GM19099 (cell line): ENCODE measurements around the gene ALDH7A1.

Experiments used
- POLR2A ChIP-seq: IDR thresholded peaks from 3 replicates; pipeline ENCODE4 v1.6.1; 2011; ENCODE audit warnings: low read depth; ENCODE audit not compliant: insufficient read length; ENCODE audit errors: extremely low read depth

The ALDH7A1 gene

DNA sequence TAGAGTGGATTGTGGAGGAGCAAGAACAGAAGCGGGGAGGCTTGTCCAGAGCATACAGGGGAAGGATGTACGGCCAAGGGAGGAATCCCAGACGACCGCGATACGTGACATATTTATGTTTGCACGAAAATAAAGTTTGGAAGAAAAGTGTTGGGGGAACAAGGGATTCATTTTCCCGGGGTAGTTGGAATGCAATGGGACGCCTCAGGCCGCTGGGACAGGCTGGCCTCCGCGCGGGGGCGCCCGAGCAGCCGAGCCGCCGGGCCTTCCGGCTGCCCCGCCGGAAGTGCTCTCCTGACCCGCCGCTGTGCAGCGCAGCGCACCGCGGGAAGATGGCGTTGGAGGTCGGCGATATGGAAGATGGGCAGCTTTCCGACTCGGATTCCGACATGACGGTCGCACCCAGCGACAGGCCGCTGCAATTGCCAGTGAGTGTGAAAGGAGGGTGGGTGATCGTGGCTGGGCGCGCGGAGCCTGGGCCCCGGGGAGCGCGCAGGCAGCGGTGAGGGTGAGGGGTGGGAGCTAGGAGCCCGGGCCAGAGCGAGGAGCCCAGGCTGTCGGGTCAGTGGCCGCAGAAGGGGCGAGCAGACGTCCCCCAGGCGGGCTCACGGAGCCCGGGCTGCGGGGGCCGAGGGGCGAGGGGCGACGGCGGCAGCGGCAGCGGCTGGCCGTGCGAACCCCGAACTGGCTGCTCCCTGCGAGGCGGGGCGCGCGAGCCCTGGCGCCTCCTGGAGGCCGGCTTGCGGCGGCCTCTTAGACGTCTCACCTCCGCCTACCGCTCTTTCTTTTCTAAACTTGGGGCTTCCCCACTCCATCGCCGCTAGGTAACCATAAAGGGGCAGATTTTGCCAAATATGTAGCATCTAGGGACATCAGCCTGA is 5.9 kb upstream of the ALDH7A1 start, which contains the start of gene PHAX:
TSS of gene PHAX (plus strand) at position 317 of the 881 bp plus-strand sequence. CDS start at position 333, 16 bp downstream.
- TF ChIP-seq POLR2A: peak; percentile 85

DNA sequence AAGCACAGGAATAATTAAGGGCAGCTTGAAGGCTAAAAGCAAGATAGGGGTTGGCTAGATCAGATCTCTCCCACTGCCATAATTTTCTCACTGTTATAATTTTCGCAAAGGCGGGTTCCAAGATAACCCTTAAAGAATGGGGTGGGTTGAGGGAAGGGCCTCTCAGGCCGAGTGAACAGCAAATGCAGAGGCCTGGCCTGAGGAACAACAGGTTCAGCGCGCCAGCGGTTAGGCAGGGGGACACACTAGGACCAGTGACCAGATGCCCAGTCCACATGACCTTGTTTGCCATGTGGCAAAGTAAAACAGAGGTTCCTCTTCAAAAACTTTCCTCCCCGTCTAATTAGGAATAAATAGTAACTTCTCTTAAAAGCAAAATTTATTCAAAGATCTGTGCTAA is 4.5 kb upstream of the ALDH7A1 start:
- TF ChIP-seq POLR2A: no peak

DNA sequence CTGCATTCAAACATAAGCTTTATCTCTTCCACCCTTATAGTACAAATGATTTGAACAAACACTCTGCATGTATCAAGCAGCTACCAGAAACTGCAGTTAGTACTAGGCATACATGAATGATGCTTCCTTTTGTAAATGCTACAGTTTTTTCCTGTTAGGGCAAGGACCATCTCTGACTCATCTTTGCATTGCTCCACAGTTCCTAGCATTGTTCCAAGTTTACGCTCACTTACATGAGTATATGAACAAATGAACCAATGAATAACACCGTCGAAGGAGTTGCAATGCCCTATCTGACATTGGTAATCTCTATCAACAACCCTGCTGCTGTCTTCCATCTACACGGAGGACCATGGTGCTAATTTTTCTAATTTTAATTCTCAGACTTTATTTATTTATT is 2.1 kb upstream of the ALDH7A1 start:
- TF ChIP-seq POLR2A: no peak

DNA sequence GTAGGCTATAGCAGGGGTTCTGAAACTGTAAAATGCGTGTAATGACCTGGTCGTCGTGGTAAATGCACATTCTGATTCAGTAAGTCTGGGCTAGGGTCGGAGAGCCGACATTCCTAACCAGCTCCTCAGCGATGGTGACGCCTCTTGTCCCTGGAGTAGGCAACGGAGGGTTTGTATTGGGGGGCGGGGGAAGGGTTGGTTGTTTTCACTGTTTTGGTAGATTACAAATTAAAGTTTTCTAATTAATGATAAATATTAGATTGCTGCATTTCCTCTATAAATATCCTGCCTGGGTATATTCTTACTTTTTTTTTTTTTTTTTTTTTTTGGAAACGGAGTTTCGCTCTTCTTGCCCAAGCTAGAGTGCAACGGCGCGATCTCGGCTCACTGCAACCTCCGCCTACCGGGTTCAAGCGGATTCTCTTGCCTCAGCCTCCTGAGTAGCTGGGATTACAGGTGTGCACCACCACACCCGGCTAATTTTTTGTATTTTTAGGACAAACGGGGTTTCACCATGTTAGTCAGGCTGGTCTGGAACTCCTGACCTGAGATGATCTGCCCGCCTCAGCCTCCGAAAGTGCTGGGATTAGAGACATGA is 566 bp upstream of the ALDH7A1 start:
- TF ChIP-seq POLR2A: no peak

DNA sequence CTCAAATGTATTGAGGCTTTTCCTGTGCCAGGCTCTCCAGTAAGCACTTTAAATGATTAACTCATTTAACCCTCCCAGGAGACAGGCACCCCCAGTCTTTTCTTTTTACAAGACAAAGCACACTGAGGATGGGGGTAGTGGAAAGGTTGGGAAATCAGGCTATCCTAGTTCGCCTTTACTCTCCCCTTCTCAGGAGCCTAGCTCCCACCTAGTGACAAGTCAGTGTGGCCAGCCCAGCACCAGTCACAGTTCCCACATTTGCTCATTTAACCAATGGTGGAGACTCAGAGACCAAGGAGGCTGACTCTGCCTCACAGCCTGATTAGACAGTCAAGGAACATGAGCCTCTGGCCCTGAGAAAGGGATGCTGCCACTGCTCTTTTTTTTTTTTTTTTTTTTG is 3.5 kb downstream of the ALDH7A1 start:
- no peak for TF ChIP-seq POLR2A

DNA sequence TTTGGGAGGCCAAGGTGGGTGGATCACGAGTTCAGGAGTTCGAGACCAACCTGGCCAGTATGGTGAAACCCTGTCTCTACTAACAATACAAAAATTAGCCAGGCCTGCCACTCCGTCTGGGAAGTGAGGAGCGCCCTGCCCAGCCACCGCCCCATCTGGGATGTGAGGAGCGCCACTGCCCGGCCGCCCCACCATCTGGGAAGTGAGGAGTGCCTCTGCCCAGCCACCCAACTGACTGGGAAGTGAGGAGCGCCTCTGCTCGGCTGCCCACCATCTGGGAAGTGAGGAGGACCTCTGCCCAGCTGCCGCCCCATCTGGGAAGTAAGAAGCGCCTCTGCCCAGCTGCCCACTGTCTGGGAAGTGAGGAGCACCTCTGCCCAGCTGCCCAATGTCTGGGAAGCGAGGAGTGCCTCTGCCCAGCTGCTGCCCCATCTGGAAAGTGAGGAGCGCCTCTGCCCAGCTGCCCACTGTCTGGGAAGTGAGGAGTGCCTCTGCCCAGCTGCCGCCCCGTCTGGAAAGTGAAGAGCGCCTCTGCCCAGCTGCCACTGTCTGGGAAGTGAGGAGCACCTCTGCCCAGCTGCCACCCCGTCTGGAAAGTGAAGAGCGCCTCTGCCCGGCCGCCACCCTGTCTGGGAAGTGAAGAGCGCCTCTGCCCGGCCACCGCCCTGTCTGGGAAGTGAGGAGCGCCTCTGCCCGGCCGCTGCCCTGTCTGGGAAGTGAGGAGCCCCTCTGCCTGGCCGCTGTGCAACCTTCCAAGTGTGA is 5.3 kb downstream of the ALDH7A1 start:
- no peak for TF ChIP-seq POLR2A

DNA sequence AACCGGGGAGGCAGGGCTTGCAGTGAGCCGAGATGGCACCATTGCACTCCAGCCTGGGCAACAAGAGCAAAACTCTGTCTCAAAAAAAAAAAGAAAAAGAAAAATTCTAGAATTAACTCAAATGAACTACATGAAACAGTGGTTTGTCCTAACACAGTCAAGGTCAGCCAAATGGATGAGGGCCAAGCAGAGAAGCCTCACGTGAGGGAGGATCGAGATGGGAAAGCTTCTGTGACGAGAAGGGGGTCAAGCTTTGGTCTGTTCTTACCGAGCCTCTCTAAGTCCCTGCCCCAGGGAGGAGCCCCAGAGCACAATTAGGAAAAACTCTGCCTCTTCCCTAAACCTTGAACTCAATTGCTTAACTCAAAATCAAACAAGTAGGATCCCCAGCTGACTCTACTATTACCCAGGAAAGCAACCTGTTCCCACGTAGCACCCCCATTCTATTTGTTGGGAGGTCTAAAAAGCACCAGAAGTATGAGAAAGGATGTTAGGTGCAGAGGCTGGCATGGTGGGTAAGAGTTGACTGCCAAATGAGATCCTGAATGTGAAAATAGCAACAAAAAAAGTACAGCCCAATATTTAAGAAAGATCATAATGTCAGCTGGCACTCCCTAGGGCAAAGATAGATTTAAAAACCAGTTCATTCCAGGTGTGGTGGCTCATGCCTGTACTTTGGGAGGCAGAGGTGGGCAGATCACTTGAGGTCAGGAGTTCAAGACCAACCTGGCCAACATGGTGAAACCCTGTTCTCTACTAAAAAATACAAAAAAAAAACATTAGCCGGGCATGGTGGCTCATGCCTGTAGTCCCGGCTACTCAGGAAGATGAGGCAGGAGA is 7.2 kb downstream of the ALDH7A1 start:
- no peak for TF ChIP-seq POLR2A

DNA sequence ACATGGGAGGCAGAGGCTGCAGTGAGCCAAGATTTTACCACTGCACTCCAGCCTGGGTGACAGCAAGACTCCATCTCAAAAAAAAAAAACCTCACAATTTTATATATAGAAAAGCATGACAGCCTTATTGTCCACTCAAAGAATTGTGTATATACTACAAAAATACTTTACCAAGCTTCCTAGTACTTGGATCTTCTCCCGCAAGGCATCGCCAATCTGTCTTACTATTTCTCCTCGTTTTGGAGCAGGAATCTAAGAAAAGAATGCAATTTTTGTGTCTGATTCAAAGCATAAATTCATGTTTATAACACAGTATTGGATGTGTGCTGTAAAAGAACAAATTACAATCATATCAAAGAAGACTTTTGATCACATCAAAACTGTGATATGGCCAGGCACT is 11.3 kb downstream of the ALDH7A1 start:
- TF ChIP-seq POLR2A: no peak

DNA sequence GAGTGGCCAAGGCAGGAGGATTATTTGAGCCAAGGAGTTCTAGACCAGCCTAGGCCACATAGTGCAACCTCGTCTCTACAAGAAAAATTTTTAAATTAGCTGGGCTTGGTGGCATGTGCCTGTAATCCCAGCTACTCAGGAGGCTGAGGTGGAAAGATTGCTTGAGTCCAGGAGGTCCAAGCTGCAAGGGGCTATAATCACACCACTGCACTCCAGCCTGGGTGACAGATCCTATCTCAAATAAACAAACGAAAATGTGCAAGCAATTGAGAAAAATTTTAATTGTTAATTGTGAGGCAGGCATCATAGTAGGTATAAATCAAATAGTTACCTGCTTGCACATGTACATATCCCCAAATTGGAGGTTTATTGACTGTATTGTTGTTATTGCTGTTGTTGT is 15.3 kb downstream of the ALDH7A1 start:
- TF ChIP-seq POLR2A: no peak

DNA sequence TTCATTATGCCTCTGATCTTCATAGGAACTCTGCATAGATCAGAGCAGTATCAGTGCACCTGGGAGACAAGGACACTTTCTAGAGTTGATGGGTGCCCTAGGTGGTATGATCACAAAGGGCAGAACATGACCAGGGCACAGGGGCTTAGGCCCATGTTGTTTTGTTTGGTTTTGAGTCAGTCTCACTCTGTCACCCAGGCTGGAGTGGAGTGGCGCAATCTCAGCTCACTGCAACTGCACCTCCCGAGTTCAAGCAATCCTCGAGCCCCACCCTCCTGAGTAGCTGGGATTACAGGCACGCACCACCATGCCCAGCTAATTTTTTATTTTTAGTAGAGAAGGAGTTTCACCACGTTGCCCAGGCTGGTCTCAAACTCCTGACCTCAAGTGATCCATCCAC is 17.6 kb downstream of the ALDH7A1 start:
- TF ChIP-seq POLR2A: no peak

DNA sequence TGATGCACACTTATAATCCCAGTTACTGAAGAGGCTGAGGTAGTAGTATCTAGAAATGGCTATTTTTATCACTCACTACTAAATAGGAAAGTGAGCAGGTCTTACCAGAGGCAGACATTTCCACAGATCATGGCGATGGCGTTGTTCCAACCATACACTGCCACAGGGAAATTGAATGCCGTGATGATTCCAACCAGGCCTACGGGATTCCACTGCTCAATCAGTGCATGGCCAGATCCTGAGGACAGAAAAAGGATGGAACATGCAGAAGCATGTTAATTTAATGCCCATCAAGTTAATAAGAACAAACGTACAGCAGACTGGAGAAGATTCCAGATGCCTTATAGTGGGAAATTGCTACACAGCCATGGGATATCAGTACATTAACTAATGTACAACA is 18.0 kb downstream of the ALDH7A1 start:
- no peak for TF ChIP-seq POLR2A

DNA sequence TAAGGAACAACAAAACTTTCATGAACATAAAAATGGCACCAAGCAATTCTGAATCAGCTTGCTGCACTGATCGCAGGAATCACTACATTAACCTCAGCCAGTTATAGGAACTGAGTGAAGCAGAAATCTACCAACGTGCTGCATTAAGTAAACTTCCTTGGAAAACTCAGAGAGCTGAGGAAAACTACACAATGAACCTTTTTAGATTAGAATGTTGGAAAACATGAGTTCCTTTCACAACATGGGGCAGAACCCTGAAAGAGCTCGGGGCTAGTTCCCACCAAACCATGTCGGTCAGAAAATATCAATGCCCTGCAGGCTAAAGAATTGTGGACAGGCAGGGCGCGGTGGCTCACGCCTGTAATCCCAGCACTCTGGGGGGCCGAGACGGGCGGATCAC is 19.4 kb downstream of the ALDH7A1 start:
- no peak for TF ChIP-seq POLR2A

DNA sequence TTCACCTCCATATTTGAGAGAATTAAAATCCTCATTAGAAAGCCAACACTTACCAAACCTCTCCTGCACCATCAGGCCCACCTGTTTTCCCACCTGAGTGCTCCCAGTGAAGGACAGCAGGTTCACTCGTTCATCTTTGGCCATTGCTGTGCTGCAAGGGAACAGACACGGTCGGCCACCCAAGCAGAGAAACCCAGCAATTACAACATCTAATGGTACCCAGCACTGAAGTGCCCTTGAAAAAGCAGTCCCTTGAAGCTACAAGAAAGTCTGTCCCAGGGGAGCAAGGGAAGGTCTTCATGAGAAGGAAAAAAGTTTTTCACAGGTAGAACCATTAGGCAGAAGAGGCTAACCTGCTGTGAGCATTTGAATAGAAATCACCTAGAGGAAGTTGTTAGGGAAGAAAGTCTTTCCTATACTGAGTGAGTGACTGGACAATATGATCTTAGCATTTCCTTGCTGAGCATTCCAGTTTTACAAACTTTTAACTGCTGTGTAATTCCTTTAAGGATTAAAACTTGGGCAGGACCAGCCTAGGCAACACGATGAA is 26.7 kb downstream of the ALDH7A1 start:
- no peak for TF ChIP-seq POLR2A

DNA sequence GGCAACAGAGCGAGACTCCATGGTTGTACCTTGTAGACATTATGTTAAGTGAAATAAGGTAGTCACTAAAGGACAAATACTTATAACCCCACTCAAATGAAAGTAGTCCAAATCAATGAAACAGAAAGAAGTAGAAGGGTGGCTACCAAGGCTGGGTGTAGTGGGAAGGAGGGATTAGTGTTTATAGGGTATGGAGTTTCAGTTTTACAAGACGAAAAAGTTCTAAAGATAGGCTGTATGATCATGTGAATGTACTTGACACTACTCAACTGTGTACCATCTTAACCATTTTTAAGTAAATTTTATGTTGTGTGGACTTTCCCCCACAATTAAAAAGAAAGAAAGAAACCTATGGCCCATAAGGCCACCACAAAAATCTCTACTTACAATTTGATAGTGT is 32.2 kb downstream of the ALDH7A1 start:
- no peak for TF ChIP-seq POLR2A
